ENCODE measurements around the gene RBM42. TPM values are rescaled to one million over a fixed set of nuclear protein-coding genes. Genes with fewer than 3 reads are reported as not detected.
"Not testable (repeated sequence)": the region's sequence is repeated elsewhere in the genome, so short reads cannot be mapped to it uniquely, and the experiment has no call there.

RBM42 gene, protein sequence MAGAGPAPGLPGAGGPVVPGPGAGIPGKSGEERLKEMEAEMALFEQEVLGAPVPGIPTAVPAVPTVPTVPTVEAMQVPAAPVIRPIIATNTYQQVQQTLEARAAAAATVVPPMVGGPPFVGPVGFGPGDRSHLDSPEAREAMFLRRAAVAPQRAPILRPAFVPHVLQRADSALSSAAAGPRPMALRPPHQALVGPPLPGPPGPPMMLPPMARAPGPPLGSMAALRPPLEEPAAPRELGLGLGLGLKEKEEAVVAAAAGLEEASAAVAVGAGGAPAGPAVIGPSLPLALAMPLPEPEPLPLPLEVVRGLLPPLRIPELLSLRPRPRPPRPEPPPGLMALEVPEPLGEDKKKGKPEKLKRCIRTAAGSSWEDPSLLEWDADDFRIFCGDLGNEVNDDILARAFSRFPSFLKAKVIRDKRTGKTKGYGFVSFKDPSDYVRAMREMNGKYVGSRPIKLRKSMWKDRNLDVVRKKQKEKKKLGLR
- total RNA-seq, result 32.8 TPM
- polyA plus RNA-seq (ENCODE audit: insufficient read depth in 1 of 8, insufficient read length in 8 of 8, low replicate concordance in 1 of 8), result 10 to 100 TPM; 44.7 to 55.3 (median 51.5) TPM
- long read RNA-seq, donor 1, transcript RBM42-201 (10 exons, 1,680 nt), result major isoform, 9 of 16 reads
- long read RNA-seq, donor 1, partial matches to known transcripts, result 0 of 16 reads
- long read RNA-seq, donor 1, other reads (novel, unspliced or antisense), result 7 of 16 reads
- long read RNA-seq, donor 2, partial matches to known transcripts, result 0 of 1 reads
- long read RNA-seq, donor 2, other reads (novel, unspliced or antisense), result 0 of 1 reads
- long read RNA-seq, donor 3, transcript RBM42-201 (10 exons, 1,680 nt), result major isoform, 14 of 26 reads
- long read RNA-seq, donor 3, partial matches to known transcripts, result 0 of 26 reads
- long read RNA-seq, donor 3, other reads (novel, unspliced or antisense), result 11 of 26 reads
- long read RNA-seq, donor 4, partial matches to known transcripts, result 8 of 18 reads
- long read RNA-seq, donor 4, other reads (novel, unspliced or antisense), result 6 of 18 reads
- long read RNA-seq, donor 5, transcript RBM42-201 (10 exons, 1,680 nt), result major isoform, 28 of 82 reads
- long read RNA-seq, donor 5, partial matches to known transcripts, result 20 of 82 reads
- long read RNA-seq, donor 5, other reads (novel, unspliced or antisense), result 26 of 82 reads
- long read RNA-seq, donor 6, transcript RBM42-201 (10 exons, 1,680 nt), result major isoform, 19 of 43 reads
- long read RNA-seq, donor 6, partial matches to known transcripts, result 5 of 43 reads
- long read RNA-seq, donor 6, other reads (novel, unspliced or antisense), result 15 of 43 reads
- long read RNA-seq, donor 7, transcript RBM42-201 (10 exons, 1,680 nt), result major isoform, 8 of 37 reads
- long read RNA-seq, donor 7, partial matches to known transcripts, result 15 of 37 reads
- long read RNA-seq, donor 7, other reads (novel, unspliced or antisense), result 8 of 37 reads
- long read RNA-seq, donor 8, partial matches to known transcripts, result 0 of 4 reads
- long read RNA-seq, donor 8, other reads (novel, unspliced or antisense), result 0 of 4 reads
- long read RNA-seq, donor 9, transcript RBM42-201 (10 exons, 1,680 nt), result major isoform, 8 of 25 reads
- long read RNA-seq, donor 9, partial matches to known transcripts, result 9 of 25 reads
- long read RNA-seq, donor 9, other reads (novel, unspliced or antisense), result 8 of 25 reads
- long read RNA-seq, donor 10, transcript RBM42-201 (10 exons, 1,680 nt), result major isoform, 9 of 33 reads
- long read RNA-seq, donor 10, partial matches to known transcripts, result 14 of 33 reads
- long read RNA-seq, donor 10, other reads (novel, unspliced or antisense), result 9 of 33 reads
- long read RNA-seq, donor 11, transcript RBM42-201 (10 exons, 1,680 nt), result major isoform, 8 of 19 reads
- long read RNA-seq, donor 11, partial matches to known transcripts, result 6 of 19 reads
- long read RNA-seq, donor 11, other reads (novel, unspliced or antisense), result 5 of 19 reads

DNA sequence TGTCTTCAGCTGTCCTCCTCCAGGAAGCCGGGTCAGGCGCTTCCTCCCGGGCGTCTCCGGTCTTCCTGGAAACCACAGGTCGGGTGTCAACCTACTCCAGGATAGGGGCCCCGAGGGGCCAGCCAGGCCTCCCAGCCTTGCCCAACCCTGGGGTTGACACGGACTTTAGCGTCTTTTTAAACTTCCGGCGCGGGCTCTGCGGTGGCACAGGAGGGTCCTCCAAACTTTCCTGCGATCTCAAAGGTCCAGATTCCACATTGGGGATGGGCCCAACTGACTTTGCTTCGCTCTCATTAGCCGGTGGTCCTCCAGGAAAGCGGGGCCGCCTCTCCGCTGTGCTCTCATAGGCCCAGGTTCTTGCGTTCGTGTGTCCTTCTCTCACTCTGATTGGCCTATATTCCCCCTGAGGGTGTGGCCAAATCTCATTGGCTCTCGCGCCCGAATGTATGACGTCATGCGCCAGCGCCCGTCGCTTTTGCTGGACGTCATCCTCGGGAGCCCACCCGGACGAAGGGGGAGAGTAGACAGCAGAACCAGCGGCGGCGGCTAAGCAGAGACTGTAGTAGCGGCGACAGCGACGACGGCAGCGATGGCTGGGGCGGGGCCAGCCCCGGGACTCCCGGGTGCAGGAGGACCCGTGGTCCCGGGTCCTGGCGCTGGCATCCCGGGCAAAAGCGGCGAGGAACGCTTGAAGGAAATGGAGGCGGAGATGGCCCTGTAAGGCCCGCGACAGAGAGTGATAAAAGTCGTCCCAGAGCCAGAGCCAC, at the start of gene RBM42:
Gene RBM42 (plus strand): TSS at position 472 of the 767 bp plus-strand sequence. CDS start 118 bp downstream, at position 590.
- Histone ChIP-seq H3K9me3 (replicated peaks; ENCODE audit: control insufficient read depth, low read depth, low read length) (no peaks in the 10 kb centered on the region), H3K27ac (ENCODE audit: low read length) (peak within 1 kb of the TSS; percentile 97), H3K36me3 (ENCODE audit: control insufficient read depth, insufficient read depth, low read length) (peaks cover 35% of the 10 kb centered on the region), H3K4me1 (ENCODE audit: control insufficient read depth, insufficient read depth, low read length) (peaks cover 12% of the 10 kb centered on the region), H3K27me3 (ENCODE audit: control insufficient read depth, insufficient read depth, low read length) (no peaks in the 10 kb centered on the region), H3K4me3 (ENCODE audit: low read length) (peak within 1 kb of the TSS; percentile 74)
- DNase-seq, result peak; percentile 100
- under 1% methylated on average over 55 of the region's 56 CpGs for WGBS (ENCODE audit: insufficient coverage)

DNA sequence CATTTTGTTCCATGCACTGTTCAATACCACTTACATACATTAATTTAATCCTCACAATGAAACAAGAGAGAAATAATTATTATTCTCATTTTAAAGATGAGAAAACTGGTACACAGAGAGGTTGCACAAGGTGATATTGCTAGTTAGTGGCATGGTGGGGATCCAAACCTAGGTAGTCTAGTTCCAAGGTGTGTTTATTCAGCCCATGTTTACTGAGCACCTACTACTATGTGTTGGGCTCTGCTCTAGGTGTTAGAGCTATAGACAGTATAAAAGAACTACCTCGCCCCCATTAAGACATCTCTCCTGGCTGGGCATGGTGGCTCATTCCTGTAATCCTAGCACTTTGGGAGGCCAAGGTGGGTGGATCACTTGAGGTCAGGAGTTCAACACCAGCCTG, 46.1 kb upstream of the RBM42 start:
- H3K4me3 ChIP-seq (ENCODE audit: low read length), result no peak overlapping the region
- no peak for DNase-seq
- no CpG with 5 or more reads among the region's 1 CpG for WGBS (ENCODE audit: insufficient coverage)

GRCh38 chr19:35585848-35586247, 43.0 kb upstream of the RBM42 start, which contains the start of gene PMIS2:
TSS of gene PMIS2 (plus strand) at chr19:35586173. CDS start at chr19:35586260, 87 bp downstream.
- Histone ChIP-seq H3K27me3 (ENCODE audit: control insufficient read depth, insufficient read depth, low read length) (peaks cover 2% of the 10 kb centered on the region), H3K36me3 (ENCODE audit: control insufficient read depth, insufficient read depth, low read length) (no peaks in the 10 kb centered on the region), H3K4me3 (ENCODE audit: low read length) (no peak within 1 kb of the TSS), H3K9me3 (replicated peaks; ENCODE audit: control insufficient read depth, low read depth, low read length) (no peaks in the 10 kb centered on the region), H3K27ac (ENCODE audit: low read length) (no peak within 1 kb of the TSS), H3K4me1 (ENCODE audit: control insufficient read depth, insufficient read depth, low read length) (no peaks in the 10 kb centered on the region)
- 32% methylated on average over 11 of the region's 16 CpGs for WGBS (ENCODE audit: insufficient coverage)
- no peak for DNase-seq

More for the DNA sequence above, 46.1 kb upstream of the RBM42 start:
- Histone ChIP-seq H3K4me1 (ENCODE audit: control insufficient read depth, insufficient read depth, low read length) (no peaks in the 10 kb centered on the region), H3K9me3 (replicated peaks; ENCODE audit: control insufficient read depth, low read depth, low read length) (peaks cover 2% of the 10 kb centered on the region), H3K27me3 (ENCODE audit: control insufficient read depth, insufficient read depth, low read length) (peaks cover 2% of the 10 kb centered on the region), H3K36me3 (ENCODE audit: control insufficient read depth, insufficient read depth, low read length) (no peaks in the 10 kb centered on the region), H3K27ac (ENCODE audit: low read length) (no peak overlapping the region)

DNA sequence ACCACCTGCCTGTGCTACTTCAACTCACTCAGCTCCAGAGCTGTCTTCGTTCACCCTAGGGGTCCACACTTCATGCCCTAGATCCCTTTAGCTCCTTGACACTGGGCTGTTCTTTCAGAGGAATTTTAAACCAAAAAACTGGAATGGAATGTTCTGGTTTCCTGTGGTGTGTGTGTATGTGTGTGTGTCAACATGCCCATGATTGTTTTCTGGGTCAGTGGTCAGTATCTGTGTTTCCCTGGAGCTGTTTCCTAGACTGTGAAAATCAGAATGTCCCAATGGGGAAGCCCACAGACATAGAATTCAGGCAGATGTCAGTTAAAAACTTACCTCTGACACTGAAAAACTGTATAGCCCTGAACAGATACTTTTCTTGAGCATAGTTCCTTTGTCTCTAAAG, 41.5 kb upstream of the RBM42 start:
- DNase-seq, result no peak
- no CpG with 5 or more reads among the region's 1 CpG for whole genome bisulfite sequencing (ENCODE audit: insufficient coverage)

GRCh38 chr19:35590875-35591274, 38.0 kb upstream of the RBM42 start:
- Histone ChIP-seq H3K4me3 (ENCODE audit: low read length) (no peak overlapping the region), H3K27ac (ENCODE audit: low read length) (no peak overlapping the region), H3K27me3 (ENCODE audit: control insufficient read depth, insufficient read depth, low read length) (no peaks in the 10 kb centered on the region), H3K9me3 (replicated peaks; ENCODE audit: control insufficient read depth, low read depth, low read length) (no peaks in the 10 kb centered on the region), H3K4me1 (ENCODE audit: control insufficient read depth, insufficient read depth, low read length) (no peaks in the 10 kb centered on the region), H3K36me3 (ENCODE audit: control insufficient read depth, insufficient read depth, low read length) (no peaks in the 10 kb centered on the region)
- WGBS (ENCODE audit: insufficient coverage), result no CpG with 5 or more reads among the region's 3 CpGs
- no peak for DNase-seq

More for the DNA sequence above, 41.5 kb upstream of the RBM42 start:
- no peaks in the 10 kb centered on the region for H3K4me1 ChIP-seq (ENCODE audit: control insufficient read depth, insufficient read depth, low read length)
- no peak overlapping the region for H3K27ac ChIP-seq (ENCODE audit: low read length)
- H3K9me3 ChIP-seq (replicated peaks; ENCODE audit: control insufficient read depth, low read depth, low read length), result no peaks in the 10 kb centered on the region
- H3K27me3 ChIP-seq (ENCODE audit: control insufficient read depth, insufficient read depth, low read length), result peaks cover 2% of the 10 kb centered on the region
- no peaks in the 10 kb centered on the region for H3K36me3 ChIP-seq (ENCODE audit: control insufficient read depth, insufficient read depth, low read length)
- no peak overlapping the region for H3K4me3 ChIP-seq (ENCODE audit: low read length)

DNA sequence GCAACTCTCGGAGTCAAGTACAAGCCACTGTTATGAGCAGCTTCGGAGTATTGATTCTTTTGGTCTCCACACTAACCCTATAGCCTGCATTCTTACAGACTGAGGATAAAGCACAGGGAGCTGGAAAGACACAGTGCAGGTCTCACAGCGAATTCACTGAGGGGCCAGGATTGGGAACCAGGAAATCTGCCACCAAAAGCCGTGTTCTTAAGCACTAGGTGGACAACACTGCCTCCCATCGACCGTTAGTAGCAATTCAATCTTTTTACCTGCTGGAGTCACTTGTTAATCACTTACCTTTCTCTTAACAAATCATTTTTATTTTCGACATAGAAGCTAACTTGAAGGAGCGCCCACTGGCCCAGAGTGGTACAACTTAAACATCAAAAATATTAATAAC, 36.6 kb upstream of the RBM42 start:
- peak; percentile 42 for DNase-seq
- no peak overlapping the region for H3K4me3 ChIP-seq (ENCODE audit: low read length)
- WGBS (ENCODE audit: insufficient coverage), result 0% methylated on average over 4 of the region's 8 CpGs
- H3K4me1 ChIP-seq (ENCODE audit: control insufficient read depth, insufficient read depth, low read length), result no peaks in the 10 kb centered on the region
- H3K27me3 ChIP-seq (ENCODE audit: control insufficient read depth, insufficient read depth, low read length), result no peaks in the 10 kb centered on the region
- no peaks in the 10 kb centered on the region for H3K9me3 ChIP-seq (replicated peaks; ENCODE audit: control insufficient read depth, low read depth, low read length)
- H3K27ac ChIP-seq (ENCODE audit: low read length), result no peak overlapping the region
- no peaks in the 10 kb centered on the region for H3K36me3 ChIP-seq (ENCODE audit: control insufficient read depth, insufficient read depth, low read length)

GRCh38 chr19:35595026-35595425, 33.8 kb upstream of the RBM42 start:
- DNase-seq; H3K27me3 ChIP-seq (ENCODE audit: control insufficient read depth, insufficient read depth, low read length): not testable (repeated sequence)

DNA sequence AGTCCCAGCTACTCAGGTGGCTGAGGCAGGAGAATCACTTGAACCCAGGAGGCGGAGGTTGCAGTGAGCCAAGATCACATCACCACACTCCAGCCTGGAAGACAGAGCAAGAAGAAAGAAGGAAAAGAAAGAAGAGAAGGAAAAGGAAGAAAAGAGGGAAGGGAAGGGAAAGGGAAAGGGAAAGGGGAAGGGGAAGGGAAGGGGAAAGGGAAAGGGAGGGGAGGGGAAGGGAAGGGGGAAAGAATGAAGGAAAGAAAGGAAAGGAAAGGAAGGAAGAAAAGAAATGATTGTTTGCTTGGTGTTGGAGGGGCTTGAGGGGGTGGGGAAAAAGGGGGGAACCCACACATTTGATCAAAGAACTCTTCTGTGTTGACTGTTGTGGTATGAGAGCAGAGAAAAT, 32.9 kb upstream of the RBM42 start:
- no peak overlapping the region for H3K4me3 ChIP-seq (ENCODE audit: low read length)
- no peak for DNase-seq
- H3K4me1 ChIP-seq (ENCODE audit: control insufficient read depth, insufficient read depth, low read length), result no peaks in the 10 kb centered on the region
- H3K27me3 ChIP-seq (ENCODE audit: control insufficient read depth, insufficient read depth, low read length), result no peaks in the 10 kb centered on the region
- no peaks in the 10 kb centered on the region for H3K9me3 ChIP-seq (replicated peaks; ENCODE audit: control insufficient read depth, low read depth, low read length)
- no peak overlapping the region for H3K27ac ChIP-seq (ENCODE audit: low read length)
- WGBS (ENCODE audit: insufficient coverage), result no CpG with 5 or more reads among the region's 1 CpG
- no peaks in the 10 kb centered on the region for H3K36me3 ChIP-seq (ENCODE audit: control insufficient read depth, insufficient read depth, low read length)

More at GRCh38 chr19:35595026-35595425, 33.8 kb upstream of the RBM42 start:
- H3K4me3 ChIP-seq (ENCODE audit: low read length); H3K27ac ChIP-seq (ENCODE audit: low read length); H3K9me3 ChIP-seq (replicated peaks; ENCODE audit: control insufficient read depth, low read depth, low read length); H3K36me3 ChIP-seq (ENCODE audit: control insufficient read depth, insufficient read depth, low read length); H3K4me1 ChIP-seq (ENCODE audit: control insufficient read depth, insufficient read depth, low read length): not testable (repeated sequence)
- 56% methylated on average over 1 of the region's 3 CpGs for WGBS (ENCODE audit: insufficient coverage)
